T-helper 2 cell (primary cell): ENCODE results near the gene FANCM.
"Not testable (repeated sequence)": the region's sequence is repeated elsewhere in the genome, so short reads cannot be mapped to it uniquely, and the experiment has no call there.

Experiments used
- DNase-seq, 5 experiments: peaks; one replicate each; pipeline versions ENCODE4 v3.0.0 to v3.0.0-alpha.2; 2012 to 2022

The FANCM gene

DNA sequence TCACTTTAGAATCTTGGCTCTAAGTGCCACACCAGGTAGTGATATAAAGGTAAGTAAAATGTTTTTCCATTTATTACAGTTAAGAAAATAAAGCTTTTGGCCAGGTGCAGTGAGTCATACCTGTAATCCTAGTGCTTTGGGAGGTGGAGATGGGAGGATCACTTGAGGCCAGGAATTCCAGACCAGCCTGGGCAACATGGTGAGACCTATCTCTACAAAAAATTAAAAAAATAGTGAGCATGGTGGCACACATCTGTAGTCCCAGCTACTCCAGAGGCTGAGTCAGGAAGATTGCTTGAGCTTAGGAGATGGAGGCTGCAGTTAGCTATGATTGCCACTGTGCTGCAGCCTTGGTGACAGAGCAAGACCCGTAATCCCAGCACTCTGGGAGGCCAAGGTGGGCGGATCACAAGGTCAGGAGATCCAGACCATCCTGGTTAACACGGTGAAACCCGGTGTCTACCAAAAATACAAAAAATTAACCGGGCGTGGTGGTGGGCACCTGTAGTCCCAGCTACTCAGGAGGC lies 5.0 kb downstream of the FANCM start:
- DNase-seq: no peak

- not testable (repeated sequence) for DNase-seq
Measured at GRCh38 chr14:45142083-45142482, 6.4 kb downstream of the FANCM start.

DNA sequence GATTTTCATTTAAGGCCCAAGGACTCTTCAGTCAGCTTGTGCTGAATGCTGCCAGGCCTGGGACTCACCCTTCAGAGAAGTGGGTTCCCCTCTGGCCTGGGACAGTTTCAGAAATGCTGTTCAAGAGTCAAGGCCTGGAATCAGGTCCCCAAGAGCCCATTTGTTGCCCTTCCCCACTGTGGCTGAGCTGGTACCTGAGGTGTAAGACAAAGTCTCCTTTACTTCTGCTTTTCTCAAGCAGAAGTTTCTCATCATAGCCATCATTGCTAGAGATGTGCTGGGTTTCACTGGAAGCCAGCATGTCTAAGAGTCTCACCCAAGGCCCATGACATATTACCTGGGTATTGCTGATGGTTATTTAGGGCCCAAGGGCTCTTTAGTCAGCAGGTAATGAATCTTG lies 8.9 kb downstream of the FANCM start:
- DNase-seq: no peak

- no peak for DNase-seq
Measured at GRCh38 chr14:45145214-45145613, 9.5 kb downstream of the FANCM start.

GRCh38 chr14:45149602-45150001 lies 13.9 kb downstream of the FANCM start:
- DNase-seq: no peak

- no peak for DNase-seq
Measured at GRCh38 chr14:45150386-45150890, 14.7 kb downstream of the FANCM start.

DNA sequence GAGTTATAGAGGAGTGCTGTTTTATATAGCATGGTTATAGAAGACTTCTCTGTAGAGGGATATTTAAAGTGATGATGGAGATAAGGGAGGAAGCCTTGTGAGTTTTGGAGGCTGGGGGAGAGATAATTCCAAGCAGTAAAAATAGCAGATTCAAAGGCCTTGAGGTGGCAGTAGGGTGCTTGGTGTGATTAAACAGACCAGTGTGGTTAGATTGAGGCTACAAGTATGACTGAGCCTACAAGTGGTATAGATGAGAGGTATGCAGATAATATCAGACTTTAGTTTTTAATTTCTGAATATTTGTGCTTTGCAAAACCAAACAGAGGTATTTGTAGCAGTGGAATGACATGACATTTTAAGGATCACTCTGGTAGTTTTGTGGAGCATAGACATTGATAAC lies 20.3 kb downstream of the FANCM start:
- peak in 1 of 5 experiments; percentile 88 for DNase-seq

- DNase-seq: no peak
Measured at GRCh38 chr14:45169906-45170305, 34.2 kb downstream of the FANCM start.

DNA sequence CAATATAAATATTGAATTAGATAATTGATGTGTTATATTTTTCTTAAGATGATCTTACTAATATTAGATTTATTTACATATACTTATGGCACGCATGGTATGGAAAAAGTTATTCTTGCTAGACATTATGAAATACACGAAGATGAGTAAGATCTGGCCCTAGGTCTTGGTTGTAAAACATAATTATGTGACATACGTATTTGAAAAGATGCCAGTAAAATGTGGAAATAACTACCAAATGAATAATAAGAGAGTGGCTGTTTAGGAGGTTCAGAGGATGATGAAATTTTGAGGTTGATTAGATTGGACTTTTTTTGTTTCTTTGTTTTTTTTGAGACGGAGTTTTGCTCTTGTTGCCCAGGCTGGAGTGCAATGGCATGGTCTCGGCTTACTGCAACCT lies 41.3 kb downstream of the FANCM start:
- DNase-seq: no peak

DNA sequence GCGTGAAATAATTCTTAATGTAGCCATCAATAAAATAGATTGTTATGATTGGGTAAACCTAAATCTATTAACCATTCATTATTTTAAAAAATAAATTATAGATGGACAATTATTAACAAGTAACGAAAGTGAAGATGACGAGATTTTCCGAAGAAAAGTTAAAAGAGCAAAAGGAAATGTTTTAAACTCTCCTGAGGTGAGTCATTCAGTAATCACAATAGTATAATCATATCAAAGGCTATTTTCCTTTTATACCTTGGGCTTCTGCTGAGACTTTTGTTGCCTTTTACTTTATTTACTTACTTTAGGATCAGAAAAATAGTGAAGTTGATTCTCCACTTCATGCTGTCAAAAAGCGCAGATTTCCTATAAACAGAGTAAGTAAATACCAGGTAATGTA lies 45.6 kb downstream of the FANCM start:
- no peak for DNase-seq

DNA sequence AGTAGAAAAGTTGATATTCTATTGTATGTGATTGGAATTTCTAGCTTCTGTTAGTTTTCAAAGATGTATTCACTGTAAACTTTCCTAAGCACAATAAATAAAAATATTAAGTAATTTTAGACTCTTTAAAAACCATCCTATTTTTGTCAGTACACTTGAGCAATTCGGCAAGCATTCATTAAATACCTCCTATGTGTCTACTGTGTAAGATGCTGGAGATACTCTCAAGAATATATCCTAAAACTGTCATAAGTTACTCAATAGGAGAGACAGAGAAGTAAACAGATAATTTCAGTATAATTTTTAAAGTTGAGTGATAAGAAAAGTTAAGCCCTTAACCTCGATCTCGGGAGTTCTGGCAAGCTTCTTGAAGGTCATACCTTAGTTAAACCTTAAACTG lies 46.1 kb downstream of the FANCM start:
- DNase-seq: no peak

- no peak for DNase-seq
Measured at GRCh38 chr14:45185100-45185814, 49.5 kb downstream of the FANCM start.

DNA sequence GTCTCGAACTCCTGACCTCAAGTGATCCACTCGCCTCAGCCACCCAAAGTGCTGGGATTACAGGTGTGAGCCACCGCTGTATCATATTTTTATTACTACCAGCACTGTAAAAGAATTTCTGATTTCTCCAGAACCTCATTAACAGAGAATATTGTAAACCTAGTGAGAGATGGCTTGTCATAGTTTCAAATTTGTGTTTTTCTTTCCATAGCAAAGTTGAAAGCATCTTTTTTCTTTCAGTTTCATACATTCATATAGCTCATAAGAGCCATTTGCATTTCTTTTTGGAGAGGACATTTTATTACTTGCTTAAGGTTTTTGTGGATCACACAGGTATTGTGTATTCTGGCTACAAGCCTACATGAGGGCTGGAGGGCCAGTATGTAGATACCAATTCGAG lies 59.2 kb downstream of the FANCM start:
- peak in 1 of 5 experiments; percentile 2 for DNase-seq

- DNase-seq: no peak
Measured at GRCh38 chr14:45198551-45198950, 62.8 kb downstream of the FANCM start.

DNA sequence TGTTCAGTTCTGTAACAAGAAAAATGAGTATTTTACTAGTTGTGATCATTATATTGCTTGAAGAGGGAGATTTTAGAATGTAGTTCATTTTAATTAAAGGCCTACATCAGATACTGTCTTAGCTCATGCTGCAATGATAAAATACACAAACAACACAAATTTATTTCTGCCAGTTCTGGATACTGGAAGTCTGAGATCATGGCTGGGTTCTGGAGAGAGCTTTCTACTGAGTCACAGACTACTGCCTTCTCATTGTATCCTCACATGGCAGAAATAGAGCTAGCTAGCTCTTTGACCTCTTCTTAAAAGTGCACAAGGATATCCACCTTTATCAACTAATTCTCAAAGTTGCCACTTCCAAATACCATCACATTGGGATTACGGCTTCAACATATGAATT lies 63.5 kb downstream of the FANCM start:
- DNase-seq: no peak

- peak in 1 of 5 experiments; percentile 87 for DNase-seq
Measured at GRCh38 chr14:45201905-45202304, 66.2 kb downstream of the FANCM start.

- DNase-seq: no peak
Measured at GRCh38 chr14:45204241-45204640, 68.5 kb downstream of the FANCM start.

DNA sequence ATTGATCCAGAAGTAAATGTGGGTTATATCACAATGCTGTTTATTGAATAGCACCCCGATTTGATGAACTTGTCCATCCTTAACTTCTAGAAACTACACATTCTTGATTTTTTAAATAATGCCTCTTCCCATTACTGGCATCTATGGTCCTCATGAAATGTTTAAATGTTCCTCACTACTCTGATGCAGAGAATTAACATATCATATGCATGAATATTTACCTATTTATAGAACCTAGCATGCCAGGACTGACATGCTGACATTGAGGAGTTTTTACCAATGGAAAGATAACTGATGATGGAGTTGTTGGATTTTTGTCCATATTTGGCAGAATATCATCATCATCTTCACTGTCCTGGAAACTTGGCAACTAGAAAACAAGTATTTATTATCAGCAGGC lies 74.4 kb downstream of the FANCM start:
- DNase-seq: no peak

- no peak for DNase-seq
Measured at GRCh38 chr14:45211295-45211694, 75.6 kb downstream of the FANCM start.

DNA sequence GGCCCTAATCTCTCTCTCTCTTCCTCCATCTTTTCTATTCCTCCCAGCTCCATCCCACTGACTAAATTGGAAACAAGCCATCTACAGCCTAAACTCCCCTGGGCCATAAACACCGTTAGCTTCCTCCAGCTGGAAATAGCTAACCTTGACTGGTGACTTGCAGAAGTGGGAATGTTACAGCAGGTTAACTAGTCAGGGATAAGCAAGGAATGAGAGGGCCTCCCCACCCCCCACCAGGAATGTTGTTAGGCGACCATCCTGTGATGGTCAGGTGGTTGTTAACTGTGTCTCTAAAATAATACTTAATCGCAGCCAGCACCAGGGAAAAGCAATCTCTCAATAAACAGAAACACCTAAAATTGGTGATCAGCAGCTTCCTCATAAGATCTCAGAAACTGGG lies 76.5 kb downstream of the FANCM start:
- no peak for DNase-seq

- DNase-seq: not testable (repeated sequence)
Measured at GRCh38 chr14:45213716-45214115, 78.0 kb downstream of the FANCM start.

DNA sequence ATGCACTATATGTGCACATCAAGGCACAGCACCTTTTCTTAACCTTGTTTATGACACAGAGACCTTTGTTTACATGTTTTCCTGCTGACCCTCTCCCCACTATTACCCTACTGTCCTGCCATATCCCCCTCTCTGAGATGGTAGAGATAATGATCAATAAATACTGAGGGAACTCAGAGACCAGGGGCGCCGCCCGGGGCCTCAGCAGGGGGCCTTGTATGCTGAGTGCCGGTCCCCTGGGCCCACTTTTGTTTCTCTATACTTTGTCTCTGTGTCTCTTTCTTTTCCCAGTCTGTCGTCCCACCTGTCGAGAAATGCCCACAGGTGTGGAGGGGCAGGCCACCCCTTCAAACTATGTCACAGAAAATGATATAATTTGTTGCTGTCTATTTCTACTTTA lies 78.6 kb downstream of the FANCM start:
- not testable (repeated sequence) for DNase-seq

GRCh38 chr14:45222485-45223262 lies 86.9 kb downstream of the FANCM start:
- DNase-seq: no peak

DNA sequence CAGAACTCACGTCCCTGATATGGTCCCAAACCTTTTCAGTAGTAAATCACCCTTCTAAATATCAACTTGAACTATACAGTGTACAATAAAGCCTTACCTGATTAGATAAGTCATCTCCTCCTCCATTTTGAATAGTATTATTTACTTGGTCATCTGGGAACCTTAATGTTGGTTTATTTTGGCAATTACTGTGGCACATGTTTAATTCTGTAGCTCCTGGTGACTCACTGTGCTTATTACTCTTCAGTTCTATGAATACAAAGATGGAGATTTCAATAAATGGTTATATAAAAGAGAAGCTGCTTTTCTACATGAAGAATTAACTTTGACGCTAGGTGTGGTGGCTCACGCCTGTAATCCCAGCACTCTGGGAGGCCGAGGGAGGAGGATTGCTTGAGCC lies 91.8 kb downstream of the FANCM start:
- DNase-seq: no peak
